SU-DHL-6 (cell line): Measurements from ENCODE around the gene CFAP45.

ENCODE experiments used
- EZH2phosphoT487 ChIP-seq: fragments of 200-600 bp; sonication (generic), shearing (Covaris generic); conservative IDR thresholded peaks from 2 replicates; pipeline ENCODE4 v1.6.1; 2018; ENCODE audit warnings: mild to moderate bottlenecking, antibody characterized with exemption, low read length, moderate library complexity, mixed read lengths
- TF ChIP-seq, protein P1 (sequence below): fragments of 200-600 bp; sonication (generic); IDR thresholded peaks from one replicate; pipeline ENCODE4 v1.5.1; 2017; ENCODE audit warnings: antibody characterized with exemption, mild to moderate bottlenecking, low read length, moderate library complexity; ENCODE audit not compliant: insufficient read depth, poor library complexity, severe bottlenecking

- TF ChIP-seq, protein P1, sequence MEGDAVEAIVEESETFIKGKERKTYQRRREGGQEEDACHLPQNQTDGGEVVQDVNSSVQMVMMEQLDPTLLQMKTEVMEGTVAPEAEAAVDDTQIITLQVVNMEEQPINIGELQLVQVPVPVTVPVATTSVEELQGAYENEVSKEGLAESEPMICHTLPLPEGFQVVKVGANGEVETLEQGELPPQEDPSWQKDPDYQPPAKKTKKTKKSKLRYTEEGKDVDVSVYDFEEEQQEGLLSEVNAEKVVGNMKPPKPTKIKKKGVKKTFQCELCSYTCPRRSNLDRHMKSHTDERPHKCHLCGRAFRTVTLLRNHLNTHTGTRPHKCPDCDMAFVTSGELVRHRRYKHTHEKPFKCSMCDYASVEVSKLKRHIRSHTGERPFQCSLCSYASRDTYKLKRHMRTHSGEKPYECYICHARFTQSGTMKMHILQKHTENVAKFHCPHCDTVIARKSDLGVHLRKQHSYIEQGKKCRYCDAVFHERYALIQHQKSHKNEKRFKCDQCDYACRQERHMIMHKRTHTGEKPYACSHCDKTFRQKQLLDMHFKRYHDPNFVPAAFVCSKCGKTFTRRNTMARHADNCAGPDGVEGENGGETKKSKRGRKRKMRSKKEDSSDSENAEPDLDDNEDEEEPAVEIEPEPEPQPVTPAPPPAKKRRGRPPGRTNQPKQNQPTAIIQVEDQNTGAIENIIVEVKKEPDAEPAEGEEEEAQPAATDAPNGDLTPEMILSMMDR = no peak
- no peak for TF ChIP-seq EZH2phosphoT487
Observed at GRCh38 chr1:159832309-159832708, 67.7 kb downstream of the CFAP45 start.
